H9 (cell line): ENCODE results near the gene ARHGEF7. TPM values are rescaled to one million over a fixed set of nuclear protein-coding genes. Genes with fewer than 3 reads are reported as not detected.

Experiments used
- DNase-seq: peaks from one replicate; pipeline ENCODE4 v3.0.0-alpha.2; 2017
- H2AFZ ChIP-seq: one replicate; pipeline ENCODE4 v1.6.1; 2013; ENCODE audit warnings: mild to moderate bottlenecking, low read length, control low read depth, moderate library complexity
- H2AK5ac ChIP-seq: 2 replicates; pipeline ENCODE4 v1.6.1; 2013; ENCODE audit warnings: low read length, control low read depth, mixed read lengths; ENCODE audit not compliant: insufficient read length
- H2BK120ac ChIP-seq: one replicate; pipeline ENCODE4 v1.6.1; 2013; ENCODE audit warnings: low read depth, mild to moderate bottlenecking, low read length, control low read depth, inconsistent platforms; ENCODE audit not compliant: poor library complexity, severe bottlenecking
- H2BK12ac ChIP-seq: 2 replicates; pipeline ENCODE4 v1.6.1; 2013; ENCODE audit warnings: low read length, control low read depth, mixed read lengths, low read depth; ENCODE audit not compliant: insufficient read length
- H2BK15ac ChIP-seq: 2 replicates; pipeline ENCODE4 v1.6.1; 2013; ENCODE audit warnings: low read depth, low read length, control low read depth
- H2BK20ac ChIP-seq: one replicate; pipeline ENCODE4 v1.6.1; 2013; ENCODE audit warnings: low read depth, mild to moderate bottlenecking, low read length, control low read depth, inconsistent platforms; ENCODE audit not compliant: poor library complexity, severe bottlenecking
- H2BK5ac ChIP-seq: 2 replicates; pipeline ENCODE4 v1.6.1; 2013; ENCODE audit warnings: low read length, control low read depth, mixed read lengths; ENCODE audit not compliant: insufficient read length
- H3K14ac ChIP-seq: 2 replicates; pipeline ENCODE4 v1.6.1; 2013; ENCODE audit warnings: low read length, control low read depth; ENCODE audit not compliant: insufficient read depth
- H3K18ac ChIP-seq: 2 replicates; pipeline ENCODE4 v1.6.1; 2013; ENCODE audit warnings: low read depth, mild to moderate bottlenecking, mixed read lengths, low read length, control low read depth; ENCODE audit not compliant: insufficient read length
- H3K23ac ChIP-seq: 2 replicates; pipeline ENCODE4 v1.6.1; 2013; ENCODE audit warnings: low read length, control low read depth, mixed read lengths, low read depth; ENCODE audit not compliant: insufficient read length
- H3K23me2 ChIP-seq: 2 replicates; pipeline ENCODE4 v1.6.1; 2013; ENCODE audit warnings: low read depth, mild to moderate bottlenecking, mixed read lengths, low read length, control low read depth; ENCODE audit not compliant: insufficient read length, poor library complexity, severe bottlenecking
- H3K27ac ChIP-seq: 2 replicates; pipeline ENCODE4 v1.5.1; 2013; ENCODE audit warnings: low read length, control low read depth, mixed read lengths, low read depth; ENCODE audit not compliant: insufficient read length
- H3K27me3 ChIP-seq: 2 replicates; pipeline ENCODE4 v1.6.1; 2013; ENCODE audit warnings: low read length, control low read depth, inconsistent platforms; ENCODE audit not compliant: insufficient read depth
- H3K4ac ChIP-seq: 2 replicates; pipeline ENCODE4 v1.6.1; 2013; ENCODE audit warnings: low read depth, mild to moderate bottlenecking, control low read depth, inconsistent platforms, low read length, moderate library complexity
- H3K4me1 ChIP-seq: 2 replicates; pipeline ENCODE4 v1.6.1; 2013; ENCODE audit warnings: low read length, control low read depth, inconsistent platforms; ENCODE audit not compliant: insufficient read depth
- H3K4me2 ChIP-seq: 2 replicates; pipeline ENCODE4 v1.6.1; 2013; ENCODE audit warnings: low read length, control low read depth, mixed read lengths; ENCODE audit not compliant: insufficient read length, insufficient read depth
- H3K56ac ChIP-seq: 2 replicates; pipeline ENCODE4 v1.6.1; 2013; ENCODE audit warnings: low read depth, mild to moderate bottlenecking, mixed read lengths, low read length, control low read depth; ENCODE audit not compliant: insufficient read length
- H3K79me1 ChIP-seq: 2 replicates; pipeline ENCODE4 v1.6.1; 2013; ENCODE audit warnings: low read depth, mild to moderate bottlenecking, moderate library complexity, low read length, control low read depth, inconsistent platforms; ENCODE audit not compliant: insufficient read depth, poor library complexity, severe bottlenecking
- H3K79me2 ChIP-seq: 2 replicates; pipeline ENCODE4 v1.6.1; 2013; ENCODE audit warnings: low read length, control low read depth, inconsistent platforms; ENCODE audit not compliant: insufficient read depth
- H3K9ac ChIP-seq: 2 replicates; pipeline ENCODE4 v1.6.1; 2013; ENCODE audit warnings: low read length, control low read depth, mixed read lengths; ENCODE audit not compliant: insufficient read length; ENCODE audit errors: extremely low read depth
- H3K9me3 ChIP-seq: one replicate; pipeline ENCODE4 v1.6.1; 2013; ENCODE audit warnings: low read depth, low read length, inconsistent platforms; ENCODE audit not compliant: control insufficient read depth
- H3T11ph ChIP-seq: one replicate; pipeline ENCODE4 v1.6.1; 2013; ENCODE audit warnings: mild to moderate bottlenecking, low read length, control low read depth, inconsistent platforms
- H4K20me1 ChIP-seq: one replicate; pipeline ENCODE4 v1.6.1; 2013; ENCODE audit not compliant: control insufficient read depth, insufficient read length, insufficient read depth
- H4K5ac ChIP-seq: 2 replicates; pipeline ENCODE4 v1.6.1; 2013; ENCODE audit warnings: low read depth, mild to moderate bottlenecking, mixed read lengths, low read length, control low read depth; ENCODE audit not compliant: insufficient read length
- H4K8ac ChIP-seq: replicated peaks from 2 replicates; pipeline ENCODE4 v1.6.1; 2013; ENCODE audit warnings: low read length, control low read depth, mixed read lengths, low read depth; ENCODE audit not compliant: insufficient read length
- H4K91ac ChIP-seq: 2 replicates; pipeline ENCODE4 v1.6.1; 2013; ENCODE audit warnings: low read depth, mild to moderate bottlenecking, moderate library complexity, mixed read lengths, low read length, control low read depth; ENCODE audit not compliant: insufficient read length
- H3K27ac Mint-ChIP-seq, 3 experiments: 2 replicates in 2 of 3; 3 replicates in 1 of 3; pipeline ENCODE4 v1.8.0; 2020 to 2021; ENCODE audit warnings: mixed read lengths in 3 of 3, mild to moderate bottlenecking in 1 of 3, moderate library complexity in 1 of 3
- H3K27me3 Mint-ChIP-seq: 2 replicates; pipeline ENCODE4 v1.8.0; 2021; ENCODE audit warnings: low read depth, mild to moderate bottlenecking, moderate library complexity, mixed read lengths
- H3K36me3 Mint-ChIP-seq, 3 experiments: 2 replicates in 2 of 3; 3 replicates in 1 of 3; pipeline ENCODE4 v1.8.0; 2020 to 2021; ENCODE audit warnings: low read depth in 3 of 3, mixed read lengths in 3 of 3; ENCODE audit not compliant: insufficient read depth in 1 of 3
- H3K4me1 Mint-ChIP-seq, 2 experiments: 2 replicates each; pipeline ENCODE4 v1.8.0; 2020; ENCODE audit warnings: mixed read lengths in 2 of 2
- H3K4me3 Mint-ChIP-seq, 2 experiments: 2 replicates in 1 of 2; 3 replicates in 1 of 2; pipeline ENCODE4 v1.8.0; 2020 to 2021; ENCODE audit warnings: mild to moderate bottlenecking in 2 of 2, mixed read lengths in 2 of 2, moderate library complexity in 1 of 2
- H3K9me3 Mint-ChIP-seq, 2 experiments: 2 replicates in 1 of 2; 3 replicates in 1 of 2; pipeline ENCODE4 v1.8.0; 2020; ENCODE audit warnings: mild to moderate bottlenecking in 2 of 2, mixed read lengths in 2 of 2, moderate library complexity in 1 of 2
- CTCF ChIP-seq: fragments of 200-600 bp; sonication (generic); conservative IDR thresholded peaks from 3 replicates; pipeline ENCODE4 v1.8.0; 2021; ENCODE audit warnings: antibody characterized with exemption, mild to moderate bottlenecking
- WGBS: extraction: QIAGEN DNeasy Blood & Tissue Kit; methylation state at CpG from one replicate; pipeline ENCODE4 v1.1.7; 2013; ENCODE audit warnings: missing lambda C conversion rate, low lambda C conversion rate, mixed read lengths; ENCODE audit not compliant: insufficient read length; ENCODE audit errors: extremely low coverage; 5-methylcytosine and 5-hydroxymethylcytosine counted together
- total RNA-seq: library from RNA; stranded (reverse); gene quantifications from 2 replicates; pipeline ENCODE4 v1.2.1, GENCODE V29; 2021

The ARHGEF7 gene
- total RNA-seq, 1 experiment from 2014 or later = 51.9 TPM

GRCh38 chr13:111168107-111168506 is 53.0 kb downstream of the ARHGEF7 start:
- no peak overlapping the region for H2BK20ac ChIP-seq
- no peak for TF ChIP-seq CTCF
- H4K8ac ChIP-seq = no peak overlapping the region
- Mint-ChIP-seq H3K4me3 (no peak overlapping the region), H3K27ac (no peak overlapping the region), H3K4me1 (peaks cover 4 to 10% of the 10 kb centered on the region in 2 experiments), H3K27me3 (no peaks in the 10 kb centered on the region), H3K36me3 (peaks cover 15 to 20% (median 17%) of the 10 kb centered on the region in 3 experiments; a peak in 6 of 7 replicates), H3K9me3 (no peaks in the 10 kb centered on the region)
- H3K23ac ChIP-seq = no peak overlapping the region
- H4K91ac ChIP-seq = no peak overlapping the region
- no peak overlapping the region for H2BK12ac ChIP-seq
- H3K23me2 ChIP-seq = no peaks in the 10 kb centered on the region
- H2BK5ac ChIP-seq = no peak overlapping the region
- H2BK120ac ChIP-seq = no peak overlapping the region
- H3K9ac ChIP-seq = no peak overlapping the region
- no peak overlapping the region for H3K4ac ChIP-seq
- no peak overlapping the region for H4K5ac ChIP-seq
- WGBS = no CpG with 5 or more reads among the region's 8 CpGs
- H3K79me2 ChIP-seq = peaks cover 54% of the 10 kb centered on the region
- no peak overlapping the region for H3K14ac ChIP-seq
- H3K4me1 ChIP-seq = peaks cover 4% of the 10 kb centered on the region; the same call in 1 of the 2 replicates
- H3K27ac ChIP-seq = no peak overlapping the region
- no peak for DNase-seq
- no peak overlapping the region for H3K4me2 ChIP-seq
- peaks cover 21% of the 10 kb centered on the region for H3K79me1 ChIP-seq
- no peak overlapping the region for H2AK5ac ChIP-seq
- H3K27me3 ChIP-seq = no peaks in the 10 kb centered on the region; the same call in 1 of the 2 replicates
- H3T11ph ChIP-seq = no peak overlapping the region
- no peak overlapping the region for H3K18ac ChIP-seq
- H3K56ac ChIP-seq = no peak overlapping the region
- H4K20me1 ChIP-seq = no peaks in the 10 kb centered on the region
- H2BK15ac ChIP-seq = no peak overlapping the region
- no peak overlapping the region for H2AFZ ChIP-seq
- H3K9me3 ChIP-seq = no peaks in the 10 kb centered on the region
